HG03432 (cell line): ENCODE data around the gene LPIN2.
"Not testable (repeated sequence)": the region's sequence is repeated elsewhere in the genome, so short reads cannot be mapped to it uniquely, and the experiment has no call there.

Experiments used
- ATAC-seq: cut with Tn5 transposase; IDR thresholded peaks from one replicate; pipeline ENCODE4 v1.9.1; 2021; ENCODE audit warnings: mild to moderate bottlenecking, moderate library complexity; ENCODE audit not compliant: unreplicated experiment

Gene LPIN2

DNA sequence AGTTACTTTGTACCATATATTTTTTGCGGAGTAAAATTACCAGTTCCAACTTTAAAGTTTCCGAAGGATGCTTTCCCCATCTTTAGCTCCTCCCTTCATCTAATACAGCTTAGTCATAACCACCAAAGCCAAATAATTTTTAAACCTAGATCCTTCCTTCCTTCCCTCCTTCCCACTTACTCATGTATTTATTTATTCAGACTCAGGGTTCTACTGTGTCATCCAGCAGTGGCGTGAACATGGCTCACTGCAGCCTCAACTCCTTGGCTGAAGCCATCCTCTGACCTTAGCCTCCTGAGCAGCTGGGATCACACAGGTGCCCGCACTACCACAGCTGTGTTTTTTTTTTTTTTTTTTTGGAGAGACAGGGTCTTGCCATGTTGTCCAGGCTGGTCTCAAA lies 4.4 kb downstream of the LPIN2 start:
- ATAC-seq: no peak

DNA sequence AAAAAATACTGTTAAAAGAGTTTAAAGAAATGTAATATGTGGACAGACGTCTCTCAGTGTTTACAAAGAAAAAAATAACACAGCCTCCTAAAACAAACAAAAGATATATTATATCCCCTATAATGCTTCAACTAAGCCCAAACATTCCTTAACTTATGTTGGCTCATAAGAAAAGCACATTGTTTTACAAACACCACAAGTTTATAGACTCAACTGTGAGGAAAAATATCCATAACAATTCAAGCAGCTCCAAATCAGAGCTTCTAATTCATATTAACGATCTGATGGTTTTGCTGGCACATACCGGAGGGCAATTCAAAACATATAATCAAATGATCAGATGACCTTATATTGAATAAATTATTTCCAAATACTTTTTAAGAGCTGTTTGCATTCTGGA lies 5.5 kb downstream of the LPIN2 start:
- no peak for ATAC-seq

DNA sequence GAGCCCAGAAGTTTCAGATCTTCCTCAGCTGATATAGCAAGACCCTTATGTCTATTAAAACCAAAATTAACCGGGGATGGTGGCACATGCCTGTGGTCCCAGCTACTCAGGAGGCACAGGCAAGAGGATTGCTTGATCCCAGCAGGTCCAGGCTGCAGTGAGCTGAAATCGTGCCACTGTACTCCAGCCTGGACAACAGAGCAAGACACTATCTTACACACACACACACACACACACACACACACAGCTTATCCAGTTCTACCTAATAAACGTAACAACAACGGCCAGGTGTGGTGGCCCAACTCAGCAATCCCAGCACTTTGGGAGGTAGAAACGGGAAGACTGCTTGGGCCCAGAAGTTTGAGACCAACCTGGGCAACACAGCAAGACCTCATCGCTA lies 7.5 kb downstream of the LPIN2 start:
- no peak for ATAC-seq

DNA sequence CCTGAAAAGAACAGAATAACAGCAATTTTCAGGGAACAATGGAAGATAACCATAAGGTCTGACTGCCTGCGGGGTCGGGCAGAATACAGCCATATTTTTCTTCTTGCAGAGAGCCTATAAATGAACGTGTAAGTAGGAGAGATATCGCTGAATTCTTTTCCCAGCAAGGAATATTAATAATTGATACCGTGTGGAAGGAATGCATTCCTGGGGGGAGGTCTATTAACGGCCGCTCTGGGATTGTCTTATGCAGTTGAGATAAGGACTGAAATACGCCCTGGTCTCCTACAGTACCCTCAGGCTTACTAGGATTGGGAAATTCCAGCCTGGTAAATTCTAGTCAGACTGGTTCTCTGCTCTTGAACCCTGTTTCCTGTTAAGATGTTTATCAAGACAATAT lies 9.2 kb downstream of the LPIN2 start:
- ATAC-seq: not testable (repeated sequence)

DNA sequence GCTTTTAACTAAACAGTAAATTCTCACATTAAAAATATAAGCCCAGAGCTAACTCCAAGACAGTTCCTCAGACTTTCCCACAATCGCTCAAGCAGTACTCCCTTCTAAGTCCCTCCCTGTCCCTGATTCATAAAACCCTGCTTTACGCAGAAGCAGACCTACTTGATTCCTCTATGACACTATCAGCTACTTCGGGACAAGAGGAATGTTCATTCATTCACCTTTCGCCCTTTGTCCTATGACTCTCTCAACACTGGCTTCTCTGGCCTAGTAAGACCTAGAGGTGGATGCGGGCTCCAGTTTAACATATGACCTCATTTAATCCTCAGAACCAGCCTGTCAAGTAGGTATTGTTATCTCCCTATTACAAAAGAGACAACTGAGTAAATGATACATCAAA lies 10.2 kb downstream of the LPIN2 start:
- ATAC-seq: no peak

DNA sequence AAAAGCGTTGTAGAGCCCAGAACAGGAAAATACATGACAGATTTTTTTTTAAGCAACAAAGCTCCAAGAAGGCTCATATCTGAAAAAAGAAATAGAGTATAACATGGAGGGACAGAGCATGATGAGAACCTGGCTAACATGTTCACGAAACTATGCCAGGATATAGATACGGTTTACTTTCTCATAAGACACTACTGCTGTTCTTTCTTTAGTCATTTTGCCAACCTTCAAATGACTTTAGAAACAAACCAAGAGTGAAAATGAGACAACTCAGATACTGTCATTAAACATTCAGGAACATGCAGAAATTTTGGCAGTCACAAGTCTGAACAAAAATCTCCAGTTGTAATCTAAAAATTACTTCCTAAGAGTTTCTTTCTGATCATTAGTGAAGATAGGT lies 14.3 kb downstream of the LPIN2 start:
- no peak for ATAC-seq

DNA sequence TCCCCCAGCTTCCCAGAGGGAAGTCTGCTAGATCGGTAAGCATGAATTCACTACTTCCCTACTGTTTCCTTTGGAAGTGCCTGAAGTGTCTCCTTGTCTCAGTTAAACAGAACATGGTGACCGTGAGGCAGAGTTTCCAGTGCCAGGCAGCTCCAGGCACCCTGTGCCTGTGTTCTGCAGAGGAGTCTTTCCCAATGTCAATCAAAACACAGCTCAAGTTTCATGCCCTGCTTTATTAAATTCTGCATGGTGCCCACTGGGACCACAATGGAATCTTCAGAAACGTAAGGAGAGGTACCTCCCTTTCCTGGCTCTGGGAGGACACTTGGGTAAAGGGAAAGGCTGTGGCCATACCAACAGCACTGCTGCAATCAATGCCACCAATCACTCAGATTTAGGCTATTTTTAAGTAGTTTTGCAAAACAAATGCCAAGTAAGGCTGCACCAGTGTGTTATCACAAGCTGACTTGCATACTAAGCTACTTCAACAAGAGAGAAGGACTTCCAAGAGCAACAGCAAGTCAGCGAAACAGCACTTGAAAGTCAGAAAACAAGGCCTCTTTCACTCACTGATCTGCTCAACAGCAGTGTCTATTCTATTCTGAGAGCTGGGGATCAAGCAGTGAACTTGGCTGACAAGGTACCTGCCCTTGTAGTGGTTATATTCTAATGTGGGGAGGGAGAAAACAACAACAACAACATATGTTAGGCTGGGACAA lies 14.9 kb downstream of the LPIN2 start:
- ATAC-seq: no peak

DNA sequence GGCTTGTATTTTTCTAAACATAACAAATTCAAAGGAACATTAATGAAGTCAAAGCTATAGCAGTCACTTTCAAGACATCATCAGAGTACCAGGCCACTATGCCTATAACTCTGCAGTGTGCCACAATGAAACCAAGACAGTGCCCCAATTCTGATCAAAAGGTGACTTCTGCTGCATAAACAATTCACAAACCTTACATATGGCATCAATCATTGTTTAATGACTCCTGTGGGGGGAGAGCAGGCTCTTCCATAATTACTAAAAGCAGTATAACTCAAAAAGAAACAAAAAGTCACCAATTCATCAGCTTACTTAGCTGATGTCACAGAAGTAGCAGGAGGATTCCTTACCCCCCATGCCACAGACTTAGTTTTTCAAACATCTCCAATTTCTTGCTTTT lies 15.5 kb downstream of the LPIN2 start:
- ATAC-seq: no peak

DNA sequence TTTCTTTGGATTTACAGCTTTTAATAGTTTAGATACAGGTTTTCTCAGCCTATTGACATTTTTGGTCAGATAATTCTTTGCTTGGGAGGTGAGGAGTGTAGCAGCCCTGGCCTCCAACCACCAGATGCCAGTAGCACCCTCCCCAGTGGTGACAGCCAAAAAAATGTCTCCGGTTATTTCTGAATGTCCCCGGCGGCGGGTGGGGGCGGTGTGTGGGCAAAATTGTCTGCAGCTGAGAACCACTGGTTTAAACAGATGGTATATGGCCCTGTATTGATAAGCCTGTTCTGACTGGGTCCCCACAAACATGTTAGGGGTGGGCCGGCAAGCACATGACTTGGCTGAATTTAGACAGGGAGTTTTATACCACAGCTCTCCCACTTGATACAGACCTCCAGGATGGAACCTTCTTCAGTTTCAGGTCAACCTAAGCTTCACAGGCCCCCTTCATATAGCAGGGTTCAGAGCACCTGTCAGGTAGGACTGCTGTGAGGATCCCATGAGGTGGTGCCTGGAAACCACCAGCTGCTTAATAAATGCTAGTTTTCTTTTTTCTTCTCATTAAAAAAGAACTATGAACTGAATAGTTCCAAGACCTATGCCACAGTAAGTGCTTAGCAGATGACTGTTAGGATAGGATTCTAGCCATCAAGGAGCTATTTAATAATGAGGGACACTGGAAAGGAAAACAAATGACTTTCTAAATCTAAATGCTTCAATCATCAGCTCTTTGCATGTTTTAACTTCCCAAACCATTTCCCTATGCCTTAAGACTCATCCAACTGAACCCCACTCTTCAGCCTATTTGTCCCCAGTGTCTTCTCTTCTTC lies 18.1 kb downstream of the LPIN2 start:
- peak; percentile 78 for ATAC-seq

DNA sequence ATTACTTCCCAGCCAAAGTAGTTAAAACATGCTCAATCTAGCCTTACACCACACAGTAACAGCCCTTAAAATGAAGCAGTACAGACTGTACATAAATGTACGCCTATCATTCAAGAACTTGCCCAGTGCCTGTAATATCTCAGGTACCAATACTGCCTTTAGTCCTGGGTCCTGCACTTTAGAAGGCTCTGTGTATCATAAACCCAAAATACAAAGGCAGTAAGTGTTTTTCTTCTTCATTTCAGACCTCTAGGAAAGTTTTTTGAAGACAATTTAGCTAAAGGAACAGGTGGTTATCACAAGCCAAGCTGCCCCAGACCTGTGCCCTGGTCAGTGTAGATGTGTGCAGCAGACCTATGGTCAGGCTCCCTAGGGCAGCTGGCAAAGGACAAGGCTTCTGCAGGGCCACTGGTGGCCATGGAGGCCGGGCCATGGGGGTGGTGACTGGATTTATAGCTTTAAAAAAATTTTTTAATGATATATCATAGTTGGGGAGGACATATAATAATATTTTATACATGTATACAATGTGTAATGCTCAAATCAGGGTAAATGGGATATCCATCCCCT lies 18.8 kb downstream of the LPIN2 start:
- no peak for ATAC-seq

DNA sequence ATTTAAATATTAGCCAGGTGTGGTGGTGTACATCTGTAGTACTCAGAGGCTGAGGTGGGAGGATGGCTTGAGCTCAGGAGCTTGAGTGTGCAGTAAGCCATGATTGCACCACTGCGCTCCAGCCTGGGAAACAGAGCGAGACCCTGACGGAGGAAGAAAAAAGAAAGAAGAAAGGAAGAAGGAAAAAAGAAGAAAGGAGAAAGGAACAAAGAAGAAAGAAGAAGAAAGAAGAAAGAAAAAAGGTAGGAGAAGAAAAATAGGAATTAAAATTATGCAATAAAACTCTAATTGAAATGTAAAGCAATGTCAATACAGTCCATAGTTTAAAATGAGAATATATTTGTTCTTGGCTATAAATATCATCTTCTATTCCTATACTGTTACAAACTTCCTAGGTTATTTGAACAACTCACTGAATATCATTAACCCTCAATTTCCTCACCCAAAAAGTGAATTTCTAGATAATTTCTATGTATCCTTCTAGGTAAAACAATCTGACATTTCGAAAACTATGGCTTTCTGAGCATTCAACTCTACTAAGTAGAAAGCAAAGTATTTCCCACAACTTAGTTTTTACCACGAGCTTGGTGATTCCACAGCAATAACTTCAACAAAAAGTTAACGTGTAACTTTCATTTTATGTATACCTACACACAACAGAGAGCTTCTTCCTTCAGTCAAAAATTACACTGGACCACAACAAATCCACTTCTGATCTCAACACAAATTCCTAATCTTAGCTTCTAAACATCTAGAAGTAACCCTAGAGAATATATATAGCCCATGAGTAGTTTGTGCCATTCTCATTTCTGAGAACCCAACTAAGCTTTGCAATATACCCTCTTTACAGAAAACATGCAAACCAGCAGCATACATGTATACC lies 19.7 kb downstream of the LPIN2 start:
- no peak for ATAC-seq

DNA sequence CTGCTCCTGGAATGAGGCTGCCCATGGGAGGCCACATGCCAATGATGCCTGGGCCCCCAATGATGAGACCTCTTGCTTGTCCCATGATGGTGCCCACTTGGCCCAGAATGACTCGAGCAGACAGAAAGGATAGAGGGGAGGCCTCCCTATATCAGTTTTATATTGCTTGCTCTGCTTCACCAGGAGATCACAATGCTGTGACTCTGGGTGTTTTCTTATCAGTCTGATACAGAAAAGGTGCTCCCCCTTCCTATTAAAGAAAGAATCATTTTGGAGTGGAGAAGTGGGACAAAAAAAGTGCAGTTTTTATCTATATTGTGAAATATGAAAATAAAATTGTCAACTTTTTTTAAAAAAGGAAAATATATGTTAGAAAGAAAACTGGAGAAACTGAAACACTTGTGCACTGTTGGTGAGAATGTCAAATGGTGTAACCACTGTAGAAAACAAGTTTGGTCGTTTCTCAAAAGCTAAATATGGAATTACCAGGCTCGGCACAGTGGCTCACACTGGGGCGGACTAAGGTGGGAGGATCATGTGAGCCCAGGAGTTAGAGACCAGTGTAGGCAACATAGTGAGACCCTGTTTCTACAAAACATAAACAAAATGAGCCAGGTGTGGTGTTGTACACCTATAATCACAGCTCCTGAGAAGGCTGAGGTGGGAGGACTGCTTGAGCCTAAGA lies 21.8 kb downstream of the LPIN2 start:
- no peak for ATAC-seq

DNA sequence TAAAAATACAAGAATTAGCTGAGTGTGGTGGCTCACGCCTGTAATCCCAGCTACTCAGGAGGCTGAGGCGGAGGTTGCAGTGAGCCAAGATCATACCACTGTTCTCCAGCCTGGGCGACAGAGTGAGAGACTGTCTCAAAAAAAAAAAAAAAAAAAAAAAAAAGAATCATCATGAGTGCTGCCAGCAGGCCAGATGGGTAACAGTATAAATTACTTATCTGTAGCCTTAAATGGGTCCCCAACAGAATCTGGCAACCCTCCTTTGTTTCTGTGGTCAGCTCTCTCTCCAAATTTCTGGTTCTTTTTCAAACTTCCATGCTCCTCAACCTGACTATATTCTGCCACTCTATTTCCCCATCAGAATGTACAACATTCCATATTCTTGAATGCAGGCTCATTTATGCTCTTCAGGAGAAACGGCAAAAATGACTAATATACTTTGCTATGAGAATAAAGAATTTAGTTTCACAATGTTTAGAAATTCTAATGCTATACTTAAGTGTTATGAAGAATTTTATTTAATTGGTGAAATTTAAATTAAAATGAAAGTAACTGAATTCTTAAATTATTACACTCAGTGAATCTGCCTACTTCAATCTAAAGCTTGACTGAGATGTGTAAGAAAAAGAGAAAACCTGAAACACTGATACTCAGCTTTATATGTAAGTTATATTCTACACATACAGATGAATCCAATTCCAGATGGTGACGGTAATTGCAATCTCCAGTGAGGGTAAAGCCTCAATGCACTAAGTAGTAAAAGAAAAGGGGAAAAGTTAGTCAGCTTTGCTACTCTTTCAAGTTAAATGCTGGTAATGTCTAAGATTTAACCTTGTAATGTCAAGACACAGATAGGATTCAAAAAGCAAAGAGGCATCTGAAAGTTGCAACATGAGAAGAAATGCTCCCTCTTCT lies 24.8 kb downstream of the LPIN2 start:
- no peak for ATAC-seq

DNA sequence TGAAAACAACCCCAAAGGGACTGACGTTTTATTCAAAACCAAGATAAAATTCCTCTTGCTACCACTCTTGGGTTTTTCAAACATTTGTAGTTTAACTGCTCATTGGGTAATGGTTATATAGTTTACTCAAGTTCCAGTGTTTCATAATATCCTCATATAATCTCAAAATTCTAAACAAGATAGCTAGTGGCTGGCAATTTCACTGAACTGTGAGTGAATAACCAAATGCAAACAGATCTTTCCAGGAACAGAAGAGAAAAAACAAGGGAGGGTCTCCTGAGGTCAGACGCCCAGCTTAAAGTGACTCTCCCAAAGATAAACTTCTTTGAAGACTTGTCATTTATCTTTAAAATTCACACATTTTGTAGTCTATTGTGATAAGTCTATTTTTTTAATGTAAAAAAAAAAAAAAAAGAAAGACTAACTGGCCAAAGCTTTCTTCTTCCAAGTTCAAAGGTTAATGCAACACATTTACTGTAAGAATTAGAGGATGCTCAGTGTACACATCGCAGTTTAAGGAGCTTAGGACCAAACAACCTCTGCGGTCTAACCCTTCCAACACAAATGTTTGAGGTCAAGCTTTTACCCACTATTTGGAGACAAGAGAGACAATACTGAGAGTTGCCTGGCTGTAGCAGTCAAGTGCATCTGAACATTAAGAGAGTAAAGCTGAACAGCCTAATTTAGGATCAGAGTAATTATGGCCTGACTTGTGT lies 26.6 kb downstream of the LPIN2 start:
- ATAC-seq: no peak

DNA sequence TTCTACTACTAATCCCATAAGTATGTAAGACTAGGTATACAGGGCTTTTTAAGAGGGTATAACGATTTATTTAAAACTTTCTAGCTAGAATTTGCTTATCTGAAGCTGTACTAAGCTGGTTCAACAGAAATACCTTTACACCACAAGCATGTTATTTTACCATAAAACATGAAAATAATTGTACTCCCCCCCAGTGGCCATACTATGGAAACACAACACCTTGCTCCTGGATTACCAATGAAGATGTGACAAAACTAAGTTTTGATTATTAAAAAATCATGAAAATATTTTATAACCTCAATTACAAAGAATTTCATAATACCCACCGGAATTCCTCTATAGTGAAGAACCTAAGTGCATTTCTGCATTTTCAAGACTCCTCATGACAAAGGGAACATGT lies 27.3 kb downstream of the LPIN2 start:
- peak; percentile 45 for ATAC-seq

DNA sequence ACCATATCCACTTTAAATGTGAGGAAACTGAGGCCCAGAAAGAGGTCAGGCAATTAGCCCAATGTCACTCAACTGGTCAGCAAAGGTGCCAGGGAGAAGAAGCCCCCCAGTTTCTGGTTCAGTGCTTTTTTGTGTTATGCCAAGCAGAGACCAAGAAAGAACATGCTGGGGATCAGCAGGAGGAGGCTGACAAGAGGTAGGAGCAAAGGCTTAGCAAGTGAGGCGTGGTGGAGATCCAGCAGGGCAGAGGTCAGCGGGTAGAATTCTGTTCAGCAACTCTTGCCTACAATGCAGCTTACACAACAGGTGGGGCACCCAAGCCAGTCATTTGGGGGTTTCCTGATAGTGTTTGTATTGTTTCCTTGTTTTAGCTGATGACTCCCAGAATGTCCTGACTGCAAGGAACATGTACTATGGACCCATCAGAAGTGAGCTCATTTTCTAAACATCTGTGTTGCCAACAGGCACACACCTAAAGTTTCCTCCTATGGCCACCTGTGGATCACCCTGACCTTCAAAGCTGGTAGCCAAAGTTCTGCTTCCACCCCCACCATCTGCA lies 28.2 kb downstream of the LPIN2 start:
- no peak for ATAC-seq

DNA sequence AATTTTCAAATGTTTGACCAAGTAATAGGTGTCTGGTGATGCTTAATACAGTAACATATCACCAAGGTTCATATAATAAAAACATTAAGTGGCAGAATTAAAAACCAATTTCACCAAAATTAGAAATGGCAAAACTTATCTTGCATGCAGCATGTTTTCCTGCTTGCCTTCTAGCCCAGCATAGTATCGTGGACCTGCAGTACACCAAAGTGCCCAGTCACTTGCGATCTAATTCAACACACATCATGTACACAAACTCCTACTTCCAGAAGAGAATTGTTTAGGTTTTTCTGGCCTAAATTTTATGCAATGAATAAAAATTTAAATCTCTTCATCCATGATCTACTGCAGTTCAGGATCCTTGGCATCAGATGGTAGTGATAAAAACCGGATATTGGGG lies 28.9 kb downstream of the LPIN2 start:
- no peak for ATAC-seq

DNA sequence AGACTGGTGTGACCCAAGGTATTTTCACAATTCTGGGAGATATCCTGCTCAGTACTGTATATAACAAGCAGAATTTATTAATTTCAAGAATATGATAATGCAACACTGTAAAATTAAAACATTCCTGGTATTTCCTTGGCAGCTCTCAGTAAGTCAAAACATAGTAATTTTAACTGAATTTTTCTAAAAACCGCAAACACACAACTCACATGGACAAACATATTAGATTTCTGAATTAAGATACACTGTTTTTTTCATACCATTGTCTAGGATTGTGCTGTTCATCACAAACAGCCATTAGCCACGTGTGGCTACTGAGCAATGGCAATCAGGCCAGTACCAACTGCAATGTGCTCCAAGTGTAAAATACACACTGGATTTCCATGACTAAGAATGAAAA lies 29.6 kb downstream of the LPIN2 start:
- ATAC-seq: no peak
